ENCODE measurements around the gene NFIA. TPM values are rescaled to one million over a fixed set of nuclear protein-coding genes. Genes with fewer than 3 reads are reported as not detected.

The NFIA gene
- total RNA-seq, 1 experiment from 2014 or later = 65.4 TPM

GRCh38 chr1:61330571-61330970 is 248.2 kb downstream of the NFIA start:
- no TSS peak for BruUV-seq (replicated peaks)
- Histone ChIP-seq H3K9me3 (ENCODE audit: low read depth, low read length, poor library complexity, severe bottlenecking) (no peaks in the 10 kb centered on the region), H3K4me1 (ENCODE audit: insufficient read depth, low read length, poor library complexity, severe bottlenecking) (peaks cover 7% of the 10 kb centered on the region), H3K27ac (ENCODE audit: low read depth, low read length, poor library complexity, severe bottlenecking) (no peak overlapping the region), H3K36me3 (ENCODE audit: insufficient read depth, low read length, poor library complexity, severe bottlenecking) (peaks cover 8% of the 10 kb centered on the region), H3K4me3 (ENCODE audit: low read depth, low read length, poor library complexity, severe bottlenecking) (no peak overlapping the region), H3K27me3 (replicated peaks; ENCODE audit: insufficient read depth, low read depth, low read length, poor library complexity) (no peaks in the 10 kb centered on the region)
- TF ChIP-seq, protein P1, sequence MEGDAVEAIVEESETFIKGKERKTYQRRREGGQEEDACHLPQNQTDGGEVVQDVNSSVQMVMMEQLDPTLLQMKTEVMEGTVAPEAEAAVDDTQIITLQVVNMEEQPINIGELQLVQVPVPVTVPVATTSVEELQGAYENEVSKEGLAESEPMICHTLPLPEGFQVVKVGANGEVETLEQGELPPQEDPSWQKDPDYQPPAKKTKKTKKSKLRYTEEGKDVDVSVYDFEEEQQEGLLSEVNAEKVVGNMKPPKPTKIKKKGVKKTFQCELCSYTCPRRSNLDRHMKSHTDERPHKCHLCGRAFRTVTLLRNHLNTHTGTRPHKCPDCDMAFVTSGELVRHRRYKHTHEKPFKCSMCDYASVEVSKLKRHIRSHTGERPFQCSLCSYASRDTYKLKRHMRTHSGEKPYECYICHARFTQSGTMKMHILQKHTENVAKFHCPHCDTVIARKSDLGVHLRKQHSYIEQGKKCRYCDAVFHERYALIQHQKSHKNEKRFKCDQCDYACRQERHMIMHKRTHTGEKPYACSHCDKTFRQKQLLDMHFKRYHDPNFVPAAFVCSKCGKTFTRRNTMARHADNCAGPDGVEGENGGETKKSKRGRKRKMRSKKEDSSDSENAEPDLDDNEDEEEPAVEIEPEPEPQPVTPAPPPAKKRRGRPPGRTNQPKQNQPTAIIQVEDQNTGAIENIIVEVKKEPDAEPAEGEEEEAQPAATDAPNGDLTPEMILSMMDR (conservative IDR thresholded peaks at IDR 0.05; ENCODE audit: low read depth, low read length) = no peak
- TF ChIP-seq EZH2 (IDR thresholded peaks at IDR 0.05; ENCODE audit: borderline replicate concordance, low read depth, low read length, poor library complexity, severe bottlenecking) = no peak
- no peak for DNase-seq (ENCODE audit: low spot score)
- POLR2A ChIA-PET (ENCODE audit: low non-redundant PET) = no interaction called here
- CTCF ChIA-PET = no interaction called here
- intact Hi-C loops (cut with micrococcal nuclease; ENCODE audit: unreplicated experiment) = loop anchor here (10.0 kb wide), 1 partner anchor 356 kb away; no protein-coding TSS in a partner anchor

GRCh38 chr1:61332196-61332753 is 249.9 kb downstream of the NFIA start:
- H3K4me1 ChIP-seq (ENCODE audit: insufficient read depth, low read length, poor library complexity, severe bottlenecking) = peaks cover 20% of the 10 kb centered on the region
- ChIA-PET CTCF (no interaction called here), POLR2A (ENCODE audit: low non-redundant PET) (no interaction called here)
- H3K27ac ChIP-seq (ENCODE audit: low read depth, low read length, poor library complexity, severe bottlenecking) = no peak overlapping the region
- H3K36me3 ChIP-seq (ENCODE audit: insufficient read depth, low read length, poor library complexity, severe bottlenecking) = peaks cover 8% of the 10 kb centered on the region
- no peaks in the 10 kb centered on the region for H3K27me3 ChIP-seq (replicated peaks; ENCODE audit: insufficient read depth, low read depth, low read length, poor library complexity)
- BruUV-seq (replicated peaks) = no TSS peak
- no peak for DNase-seq (ENCODE audit: low spot score)
- H3K9me3 ChIP-seq (ENCODE audit: low read depth, low read length, poor library complexity, severe bottlenecking) = no peaks in the 10 kb centered on the region
- intact Hi-C loops (cut with micrococcal nuclease; ENCODE audit: unreplicated experiment) = loop anchor here (10.0 kb wide), 1 partner anchor 357 kb away; no protein-coding TSS in a partner anchor
- no peak overlapping the region for H3K4me3 ChIP-seq (ENCODE audit: low read depth, low read length, poor library complexity, severe bottlenecking)
- TF ChIP-seq EZH2 (IDR thresholded peaks at IDR 0.05; ENCODE audit: borderline replicate concordance, low read depth, low read length, poor library complexity, severe bottlenecking) = no peak
- TF ChIP-seq, protein P1 (conservative IDR thresholded peaks at IDR 0.05; ENCODE audit: low read depth, low read length) = no peak

- peaks cover 25% of the 10 kb centered on the region for H3K4me1 ChIP-seq (ENCODE audit: insufficient read depth, low read length, poor library complexity, severe bottlenecking)
- CTCF ChIA-PET = no interaction called here
- DNase-seq (ENCODE audit: low spot score) = no peak
- intact Hi-C loops (cut with micrococcal nuclease; ENCODE audit: unreplicated experiment) = loop anchor here (10.0 kb wide), 1 partner anchor 358 kb away; no protein-coding TSS in a partner anchor
- TF ChIP-seq, protein P1 (conservative IDR thresholded peaks at IDR 0.05; ENCODE audit: low read depth, low read length) = no peak
- no peak for TF ChIP-seq EZH2 (IDR thresholded peaks at IDR 0.05; ENCODE audit: borderline replicate concordance, low read depth, low read length, poor library complexity, severe bottlenecking)
- peaks cover 8% of the 10 kb centered on the region for H3K36me3 ChIP-seq (ENCODE audit: insufficient read depth, low read length, poor library complexity, severe bottlenecking)
- H3K4me3 ChIP-seq (ENCODE audit: low read depth, low read length, poor library complexity, severe bottlenecking) = no peak overlapping the region
- no peaks in the 10 kb centered on the region for H3K27me3 ChIP-seq (replicated peaks; ENCODE audit: insufficient read depth, low read depth, low read length, poor library complexity)
- POLR2A ChIA-PET (ENCODE audit: low non-redundant PET) = no interaction called here
- H3K27ac ChIP-seq (ENCODE audit: low read depth, low read length, poor library complexity, severe bottlenecking) = no peak overlapping the region
- BruUV-seq (replicated peaks) = TSS peak; percentile 8
- no peaks in the 10 kb centered on the region for H3K9me3 ChIP-seq (ENCODE audit: low read depth, low read length, poor library complexity, severe bottlenecking)
Measured at GRCh38 chr1:61332796-61333195, 250.4 kb downstream of the NFIA start.
